Activated CD8-positive, alpha-beta memory T cell treated with anti-CD3 and anti-CD28 coated beads, Interleukin-2, amount 50 U/mL, for 1 hour (primary cell): ENCODE results near the gene SSX3.
"Not testable (repeated sequence)": the region's sequence is repeated elsewhere in the genome, so short reads cannot be mapped to it uniquely, and the experiment has no call there.

ENCODE experiments used
- DNase-seq: peaks from one replicate; pipeline ENCODE4 v3.0.0-alpha.2; 2020; ENCODE audit errors: extremely low read depth

SSX3 gene

DNA sequence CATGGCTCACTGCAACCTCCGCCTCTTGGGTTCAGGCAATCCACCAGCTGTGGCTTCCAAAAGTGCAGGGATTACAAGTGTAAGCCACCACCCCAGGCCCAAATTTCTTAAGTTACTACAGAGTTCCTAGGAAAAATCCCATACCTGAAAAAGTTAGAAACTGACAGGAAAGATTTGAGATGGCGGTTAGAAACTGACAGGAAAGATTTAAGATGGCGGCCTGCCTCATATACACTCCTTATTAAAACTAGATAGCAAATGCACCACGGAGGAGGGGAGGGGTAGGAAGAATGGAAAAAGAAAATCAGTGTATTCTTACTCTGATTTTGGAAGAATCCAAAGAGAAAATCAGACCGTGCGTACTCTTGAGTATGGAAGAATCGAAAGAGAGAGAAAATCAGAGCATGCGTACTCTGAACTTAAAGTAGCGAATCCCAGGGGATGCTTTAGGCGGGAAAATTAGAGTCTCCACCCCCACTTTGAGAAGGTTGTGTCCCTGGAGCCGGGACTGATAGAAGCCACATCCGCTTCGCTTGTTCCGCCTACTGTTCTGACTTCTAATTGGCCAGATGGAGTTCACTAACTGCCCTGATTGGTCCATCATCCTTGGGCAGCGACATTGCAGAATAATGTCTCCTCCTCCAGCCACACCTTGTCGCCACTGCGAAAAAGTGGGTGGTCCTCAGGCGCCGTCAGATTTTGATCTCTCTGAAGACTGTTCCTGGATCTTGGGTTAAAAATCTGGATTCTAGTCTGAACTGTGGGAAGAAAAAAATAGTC is at the start of gene SSX3:
TSS of gene SSX3 (minus strand) at position 389 of the 780 bp plus-strand sequence. CDS start 1,454 bp downstream, outside the sequence.
- DNase-seq, result not testable (repeated sequence)

DNA sequence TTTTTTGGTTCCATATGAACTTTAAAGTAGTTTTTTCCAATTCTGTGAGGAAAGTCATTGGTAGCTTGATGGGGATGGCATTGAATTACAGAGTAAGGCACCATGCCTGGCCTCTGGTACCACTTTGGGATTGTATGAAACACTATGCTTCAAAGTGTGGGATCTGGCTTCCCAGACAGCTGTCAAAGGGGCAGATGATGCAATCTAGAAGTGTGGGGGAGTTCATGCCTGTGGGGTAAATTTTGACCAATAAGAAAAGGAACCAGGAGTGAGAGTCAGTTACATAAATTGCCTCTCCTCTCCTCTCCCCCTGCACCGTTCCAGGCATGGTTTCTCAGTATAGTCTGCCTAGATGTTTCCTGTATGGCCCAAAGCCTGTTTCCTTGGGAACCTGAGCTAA is 41.3 kb upstream of the SSX3 start:
- DNase-seq, result not testable (repeated sequence)

DNA sequence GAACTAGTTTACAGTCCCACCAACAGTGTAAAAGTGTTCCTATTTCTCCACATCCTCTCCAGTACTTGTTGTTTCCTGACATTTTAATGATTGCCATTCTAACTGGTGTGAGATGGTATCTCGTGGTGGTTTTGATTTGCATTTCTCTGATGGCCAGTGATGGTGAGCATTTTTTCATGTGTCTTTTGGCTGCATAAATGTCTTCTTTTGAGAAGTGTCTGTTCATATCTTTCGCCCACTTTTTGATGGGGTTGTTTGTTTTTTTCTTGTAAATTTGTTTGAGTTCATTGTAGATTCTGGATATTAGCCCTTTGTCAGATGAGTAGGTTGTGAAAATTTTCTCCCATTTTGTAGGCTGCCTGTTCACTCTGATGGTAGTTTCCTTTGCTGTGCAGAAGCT is 40.4 kb upstream of the SSX3 start:
- not testable (repeated sequence) for DNase-seq

- not testable (repeated sequence) for DNase-seq
Observed at GRCh38 chrX:48383239-48383638, 26.7 kb upstream of the SSX3 start, which contains the start of gene SSX4. Gene SSX4 (plus strand): TSS chrX:48383539. CDS start chrX:48384054, 515 bp downstream.

GRCh38 chrX:48370408-48370807 is 13.9 kb upstream of the SSX3 start:
- DNase-seq, result not testable (repeated sequence)

GRCh38 chrX:48367717-48368408 is 11.4 kb upstream of the SSX3 start:
- DNase-seq, result not testable (repeated sequence)

- DNase-seq, result not testable (repeated sequence)
Observed at GRCh38 chrX:48359281-48359680, 2.8 kb upstream of the SSX3 start.

DNA sequence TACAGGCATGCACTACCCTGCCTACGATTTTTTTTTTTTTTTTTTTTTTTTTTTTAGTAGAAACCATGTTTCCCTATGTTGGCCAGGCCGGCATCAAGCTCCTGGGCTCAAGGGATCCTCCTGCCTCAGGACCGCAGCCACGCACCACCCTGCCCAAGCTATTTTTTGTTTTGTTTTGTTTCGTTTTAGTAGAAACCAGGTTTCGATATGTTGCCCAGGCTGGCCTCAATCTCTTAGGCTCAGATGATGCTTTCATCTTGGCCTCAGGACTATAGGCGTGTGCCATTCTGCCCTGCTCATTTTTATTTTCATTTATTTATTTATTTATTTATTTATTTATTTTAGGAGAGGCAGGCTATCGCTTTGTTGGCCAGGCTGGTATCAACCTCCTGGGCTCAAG is 1.2 kb upstream of the SSX3 start:
- no peak for DNase-seq

DNA sequence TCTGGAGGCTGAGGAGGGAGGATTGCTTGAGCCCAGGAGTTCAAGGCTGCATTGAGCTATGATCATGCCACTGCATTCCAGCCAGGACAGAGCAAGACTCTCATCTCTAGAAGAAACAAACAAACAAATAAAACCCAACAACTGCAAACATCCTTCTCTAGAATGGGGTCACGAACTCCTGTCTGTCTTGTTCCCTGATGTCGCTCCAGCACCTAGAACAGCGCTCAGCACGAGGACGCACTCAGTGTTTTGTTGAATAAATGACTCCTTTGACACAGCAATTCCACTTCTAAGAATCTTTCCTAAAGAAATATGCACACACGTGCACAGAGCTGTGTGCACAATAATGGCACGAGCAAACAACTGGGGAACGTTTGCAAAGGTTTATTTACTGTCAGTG is 10.4 kb downstream of the SSX3 start:
- not testable (repeated sequence) for DNase-seq

DNA sequence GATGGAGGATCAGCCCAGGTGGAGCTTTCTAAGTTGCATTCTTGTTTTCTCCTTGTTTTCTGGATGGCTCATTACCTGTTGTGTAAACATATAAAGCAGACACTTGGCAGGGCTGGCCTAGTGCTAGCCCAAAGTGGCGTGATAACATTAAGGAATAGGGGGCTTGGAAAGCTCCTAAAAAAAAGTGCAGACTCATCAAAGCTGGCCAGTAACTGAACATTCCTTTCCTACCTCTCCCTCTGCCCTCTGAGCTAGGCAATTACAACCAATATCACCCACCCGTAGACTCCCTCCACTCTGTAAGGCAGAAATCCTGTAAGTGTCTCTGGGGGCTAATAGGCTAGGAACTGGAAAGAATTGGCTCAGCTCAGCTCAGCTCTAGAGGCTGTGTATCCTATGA is 42.5 kb downstream of the SSX3 start:
- not testable (repeated sequence) for DNase-seq

- no peak for DNase-seq
Observed at GRCh38 chrX:48306175-48306574, 50.3 kb downstream of the SSX3 start.
